Stimulated activated CD8-positive, alpha-beta memory T cell treated with anti-CD3 and anti-CD28 coated beads, Interleukin-4, amount 100 ng/mL, for 48 hours (primary cell): ENCODE measurements around the gene INHBE.
"Not testable (repeated sequence)": the region's sequence is repeated elsewhere in the genome, so short reads cannot be mapped to it uniquely, and the experiment has no call there.

ENCODE experiments used
- DNase-seq: peaks from one replicate; pipeline ENCODE4 v3.0.0-alpha.2; 2020

INHBE gene

DNA sequence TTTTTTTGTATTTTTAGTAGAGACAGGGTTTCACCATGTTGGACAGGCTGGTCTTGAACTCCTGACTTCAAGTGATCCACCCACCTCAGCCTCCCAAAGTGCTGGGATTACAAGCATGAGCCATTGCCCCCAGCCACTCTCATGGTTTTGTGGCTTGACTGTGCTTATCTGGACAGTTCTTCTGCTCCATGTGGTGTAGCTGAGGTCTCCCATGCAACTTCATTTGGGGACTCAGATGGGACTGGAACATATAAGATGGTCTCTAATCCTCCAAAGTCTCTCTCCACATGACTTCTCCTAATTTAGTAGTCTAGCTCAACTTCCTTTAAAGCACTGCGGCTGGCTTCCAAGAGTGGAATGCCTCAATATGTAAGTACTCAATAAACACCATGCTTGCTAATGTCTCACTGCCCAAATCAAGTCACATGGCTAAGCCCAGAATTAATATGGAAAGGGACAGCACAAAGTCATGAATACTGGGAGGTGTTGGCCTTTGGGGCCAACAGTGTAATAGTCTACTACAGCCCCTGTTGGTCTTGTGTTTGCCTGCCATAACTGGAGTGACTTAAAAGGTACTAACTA lies 13.2 kb upstream of the INHBE start:
- DNase-seq, result no peak

DNA sequence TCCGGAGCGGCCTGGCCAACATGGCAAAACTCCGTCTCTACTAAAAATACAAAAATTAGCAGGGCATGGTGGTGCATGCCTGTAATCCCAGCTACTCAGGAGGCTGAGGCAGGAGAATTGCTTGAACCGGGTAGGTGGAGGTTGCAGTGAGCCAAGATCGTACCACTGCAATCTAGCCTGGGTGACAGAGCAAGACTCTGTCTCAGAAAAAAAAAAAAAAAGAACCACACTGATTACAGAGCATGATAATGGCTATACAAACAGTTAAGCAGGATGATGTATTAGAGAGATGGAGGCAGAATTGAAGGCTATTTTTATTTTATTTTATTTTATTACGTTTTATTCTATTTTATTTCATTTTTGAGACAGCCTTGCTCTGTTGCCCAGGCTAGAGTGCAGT lies 10.8 kb upstream of the INHBE start:
- DNase-seq, result not testable (repeated sequence)

GRCh38 chr12:57444744-57445143 lies 10.4 kb upstream of the INHBE start:
- DNase-seq, result no peak

GRCh38 chr12:57446292-57446960 lies 8.7 kb upstream of the INHBE start:
- no peak for DNase-seq

- no peak for DNase-seq
Observed at GRCh38 chr12:57448669-57449068, 6.4 kb upstream of the INHBE start.

- DNase-seq, result no peak
Observed at GRCh38 chr12:57449375-57449774, 5.7 kb upstream of the INHBE start.

DNA sequence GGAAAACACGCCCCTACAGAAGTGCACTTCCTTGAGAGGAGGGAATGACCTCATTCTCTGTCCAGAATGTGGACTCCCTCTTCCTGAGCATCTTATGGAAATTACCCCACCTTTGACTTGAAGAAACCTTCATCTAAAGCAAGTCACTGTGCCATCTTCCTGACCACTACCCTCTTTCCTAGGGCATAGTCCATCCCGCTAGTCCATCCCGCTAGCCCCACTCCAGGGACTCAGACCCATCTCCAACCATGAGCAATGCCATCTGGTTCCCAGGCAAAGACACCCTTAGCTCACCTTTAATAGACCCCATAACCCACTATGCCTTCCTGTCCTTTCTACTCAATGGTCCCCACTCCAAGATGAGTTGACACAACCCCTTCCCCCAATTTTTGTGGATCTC lies 5.0 kb upstream of the INHBE start:
- no peak for DNase-seq

DNA sequence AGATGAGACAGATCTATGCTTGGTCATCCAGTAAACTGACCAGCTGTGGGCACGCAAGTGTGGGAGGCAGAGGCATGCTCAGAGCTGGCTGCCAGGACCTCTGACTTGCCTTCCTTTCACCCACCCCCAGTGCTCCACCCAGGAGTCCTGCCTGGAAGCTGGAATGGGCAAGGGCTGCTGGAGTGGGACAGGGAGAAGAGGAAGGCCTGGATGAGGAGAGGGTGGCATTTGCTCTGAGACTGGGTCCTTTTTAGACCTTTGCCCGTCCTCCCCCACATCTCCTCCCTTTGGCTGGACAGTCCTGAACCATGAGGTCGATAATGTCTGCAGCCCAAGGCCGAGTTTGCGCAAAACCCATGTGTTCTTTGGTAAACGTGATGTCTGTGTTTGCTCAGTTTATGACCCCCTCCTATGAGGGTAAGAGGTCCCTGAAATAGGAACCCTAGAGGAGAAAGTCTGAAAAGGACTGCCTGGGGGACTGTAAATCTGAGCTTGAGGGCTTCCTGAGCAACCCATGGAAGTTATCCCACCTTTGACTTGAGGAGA lies 3.8 kb upstream of the INHBE start:
- DNase-seq, result no peak

- DNase-seq, result peak; percentile 60
Observed at GRCh38 chr12:57452181-57452936, 2.7 kb upstream of the INHBE start.

DNA sequence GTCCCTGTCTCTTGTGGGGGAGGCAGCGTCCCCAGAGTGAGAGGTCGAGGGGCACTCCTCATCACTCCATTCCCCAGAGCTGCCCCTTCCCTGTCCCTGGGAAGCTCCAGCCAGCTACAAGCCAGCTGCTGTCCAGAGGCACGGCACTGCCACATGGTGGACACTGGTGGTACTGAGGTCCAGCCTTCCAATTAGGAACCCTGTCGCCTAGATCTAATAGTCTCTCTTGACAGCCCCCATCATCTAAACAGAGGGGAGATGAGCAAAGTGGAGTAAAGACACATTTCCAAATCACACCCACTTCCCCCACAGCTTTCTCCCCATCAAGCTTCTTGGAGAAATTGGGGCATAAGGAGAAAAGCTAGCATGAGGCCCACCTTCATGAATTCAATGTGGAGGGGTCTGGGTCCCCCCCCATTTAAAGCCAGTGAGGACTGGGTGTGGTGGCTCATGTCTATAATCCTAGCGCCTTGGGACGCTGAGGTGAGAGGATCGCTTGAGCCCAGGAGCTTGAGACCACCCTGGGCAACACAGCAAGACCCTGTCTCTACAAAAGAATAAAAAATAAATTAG lies 2.1 kb upstream of the INHBE start:
- DNase-seq, result peak; percentile 83

GRCh38 chr12:57454213-57454565 lies 918 bp upstream of the INHBE start:
- no peak for DNase-seq

- DNase-seq, result no peak
Observed at GRCh38 chr12:57455374-57456144, 452 bp downstream of the INHBE start.

GRCh38 chr12:57456145-57456700 lies 1.1 kb downstream of the INHBE start:
- DNase-seq, result peak; percentile 68

DNA sequence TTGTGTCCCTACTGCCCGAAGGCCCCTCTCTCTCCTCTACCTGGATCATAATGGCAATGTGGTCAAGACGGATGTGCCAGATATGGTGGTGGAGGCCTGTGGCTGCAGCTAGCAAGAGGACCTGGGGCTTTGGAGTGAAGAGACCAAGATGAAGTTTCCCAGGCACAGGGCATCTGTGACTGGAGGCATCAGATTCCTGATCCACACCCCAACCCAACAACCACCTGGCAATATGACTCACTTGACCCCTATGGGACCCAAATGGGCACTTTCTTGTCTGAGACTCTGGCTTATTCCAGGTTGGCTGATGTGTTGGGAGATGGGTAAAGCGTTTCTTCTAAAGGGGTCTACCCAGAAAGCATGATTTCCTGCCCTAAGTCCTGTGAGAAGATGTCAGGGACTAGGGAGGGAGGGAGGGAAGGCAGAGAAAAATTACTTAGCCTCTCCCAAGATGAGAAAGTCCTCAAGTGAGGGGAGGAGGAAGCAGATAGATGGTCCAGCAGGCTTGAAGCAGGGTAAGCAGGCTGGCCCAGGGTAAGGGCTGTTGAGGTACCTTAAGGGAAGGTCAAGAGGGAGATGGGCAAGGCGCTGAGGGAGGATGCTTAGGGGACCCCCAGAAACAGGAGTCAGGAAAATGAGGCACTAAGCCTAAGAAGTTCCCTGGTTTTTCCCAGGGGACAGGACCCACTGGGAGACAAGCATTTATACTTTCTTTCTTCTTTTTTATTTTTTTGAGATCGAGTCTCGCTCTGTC lies 1.8 kb downstream of the INHBE start:
- DNase-seq, result no peak

DNA sequence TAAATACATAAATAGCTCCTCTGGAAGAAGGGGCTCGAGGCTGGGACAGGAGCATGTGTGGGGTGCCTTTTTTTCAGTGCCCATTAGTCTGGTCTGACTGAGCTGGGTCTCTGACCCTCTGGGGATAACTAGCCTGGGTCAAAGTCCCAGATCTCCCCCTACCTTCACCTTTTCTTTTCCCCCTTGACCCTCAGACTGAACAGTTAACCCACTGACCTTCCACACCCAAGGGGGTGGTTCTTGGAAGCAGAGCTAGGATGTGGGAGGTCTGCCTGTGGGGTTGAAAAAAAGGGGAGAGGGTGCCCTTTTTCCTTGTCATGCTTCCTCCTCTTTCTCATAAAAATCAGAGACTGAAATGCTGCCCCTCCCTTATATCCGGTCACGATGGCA lies 3.6 kb downstream of the INHBE start:
- no peak for DNase-seq

DNA sequence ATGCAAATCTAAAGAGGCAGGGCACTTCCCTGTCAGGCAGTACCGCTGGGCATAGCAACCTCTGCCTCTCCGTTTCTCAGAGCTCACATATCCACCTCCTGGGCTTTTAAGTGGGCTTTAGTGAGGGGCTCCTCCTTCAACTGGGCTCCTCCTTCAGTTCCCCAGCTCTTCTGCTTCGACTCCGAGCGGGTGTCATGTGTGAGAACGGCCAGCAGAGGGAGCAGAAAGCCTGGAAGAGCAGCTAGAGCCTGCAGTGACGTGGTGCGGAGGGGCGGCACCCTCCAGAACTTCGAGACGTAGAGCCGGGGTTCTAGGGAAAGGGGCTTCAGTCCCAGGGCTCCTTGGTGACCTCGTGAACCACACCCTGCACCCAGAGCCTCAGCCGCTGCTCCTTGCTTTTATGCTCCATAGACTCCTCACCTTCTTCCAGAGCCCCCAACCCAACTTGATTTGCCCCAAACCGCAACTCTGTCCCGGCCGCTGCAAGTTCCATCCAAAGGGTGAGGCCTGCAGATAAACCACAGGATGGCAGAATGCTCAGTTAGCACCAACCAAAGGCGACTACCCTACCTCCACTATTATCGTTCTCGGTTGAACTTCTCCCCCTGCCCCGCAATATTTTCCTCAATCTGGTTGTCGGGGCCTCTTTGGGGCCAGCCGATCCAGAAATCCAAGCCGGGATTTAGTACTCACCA lies 4.1 kb downstream of the INHBE start:
- peak; percentile 98 for DNase-seq

DNA sequence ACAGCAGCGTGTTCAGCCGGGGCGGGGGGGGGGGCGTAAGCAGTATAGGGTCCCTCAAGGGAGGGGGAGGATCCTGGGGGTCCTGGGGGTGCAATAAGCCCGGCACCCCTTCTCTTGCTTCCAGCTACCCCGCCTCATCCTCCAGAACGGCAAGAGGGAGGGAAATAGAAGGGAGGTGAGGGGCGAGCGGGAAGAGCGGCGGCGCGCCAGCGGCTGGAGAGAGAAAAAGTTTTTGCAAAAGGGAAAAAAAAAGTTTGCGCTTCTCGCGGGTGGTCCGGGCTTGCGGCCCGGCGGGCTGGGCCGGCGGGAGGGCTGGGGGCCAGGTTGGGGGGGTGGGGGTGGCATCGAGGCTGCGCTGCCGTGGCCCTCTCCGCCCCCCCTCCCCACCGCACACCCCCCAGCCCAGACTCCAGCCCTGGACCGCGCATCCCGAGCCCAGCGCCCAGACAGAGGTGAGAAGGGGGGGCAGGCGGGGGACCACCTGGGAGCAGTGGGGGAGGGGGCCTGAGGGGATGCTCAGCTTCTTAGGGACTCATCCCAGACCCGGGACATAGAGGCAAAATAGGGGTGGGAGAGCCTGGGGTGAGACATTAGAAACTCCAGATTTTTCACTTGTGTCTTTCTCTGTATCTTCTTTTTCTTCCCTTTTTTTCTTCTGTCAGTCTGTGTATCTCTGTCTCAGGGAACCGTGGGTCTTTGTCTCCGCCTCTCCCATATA lies 4.8 kb downstream of the INHBE start, which contains the start of gene GLI1:
Gene GLI1, plus strand, starts transcription at position 36 of the 718 bp plus-strand sequence. CDS start 3,907 bp downstream, outside the sequence.
- no peak for DNase-seq

DNA sequence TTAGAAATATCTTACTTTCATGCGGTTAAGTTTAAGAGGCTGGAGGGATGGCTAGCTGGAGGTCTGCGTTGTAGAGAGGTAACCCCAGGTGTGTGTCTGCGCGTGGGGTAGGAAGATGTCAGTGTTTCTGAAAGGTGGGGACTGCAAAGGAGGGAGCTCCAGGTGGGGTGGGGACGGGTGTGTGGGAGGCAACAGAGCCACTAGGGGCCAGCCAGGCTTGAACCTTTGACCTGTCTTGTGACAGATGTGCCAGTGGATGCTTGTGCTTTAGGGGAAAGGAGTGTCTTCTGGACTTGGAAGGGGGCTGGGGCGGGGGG lies 5.3 kb downstream of the INHBE start:
- peak; percentile 39 for DNase-seq

- DNase-seq, result no peak
Observed at GRCh38 chr12:57460841-57461275, 5.8 kb downstream of the INHBE start.

DNA sequence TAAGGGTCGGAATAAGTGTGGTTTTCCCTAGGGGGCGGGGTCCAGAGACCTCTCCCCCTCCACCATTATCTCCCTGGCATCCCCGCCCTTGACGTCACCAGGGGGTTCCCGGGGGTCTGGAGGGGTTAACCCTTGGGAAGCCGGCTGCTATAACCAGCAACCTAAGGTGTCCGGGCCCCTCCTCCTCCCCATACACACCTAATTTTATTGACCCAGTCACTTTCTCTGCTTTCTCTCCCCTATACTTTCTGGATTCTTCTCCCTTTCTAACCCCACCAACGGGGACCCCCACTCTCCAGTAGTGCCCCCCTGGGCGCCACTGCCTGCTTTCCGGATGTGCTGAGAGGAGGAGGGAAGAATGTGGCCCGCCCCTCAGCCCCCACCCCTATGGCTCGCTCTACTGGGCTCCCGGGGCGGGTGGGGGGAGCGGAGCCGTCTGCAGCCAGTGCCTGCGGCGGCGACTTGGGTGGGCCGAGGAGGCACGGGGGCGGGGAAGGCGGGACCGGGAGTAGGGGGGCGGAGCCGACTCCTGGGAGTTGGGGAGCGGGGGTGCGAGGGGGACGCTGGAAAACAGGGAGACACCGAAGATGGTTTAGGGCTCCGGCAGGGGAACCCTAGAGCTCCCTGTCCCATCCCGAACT lies 6.3 kb downstream of the INHBE start:
- peak; percentile 66 for DNase-seq
